ENCODE data around the gene TMEM52. TPM values are rescaled to one million over a fixed set of nuclear protein-coding genes. Genes with fewer than 3 reads are reported as not detected.

TMEM52 gene
- total RNA-seq, 1 experiment from 2014 or later: 6.4 TPM

- no peaks in the 10 kb centered on the region for H3K36me3 ChIP-seq (ENCODE audit: control insufficient read depth, insufficient read depth, low read length)
- ChIA-PET POLR2A (no interaction called here), CTCF (no interaction called here)
- Mint-ChIP-seq H3K4me3 (ENCODE audit: unreplicated experiment) (no peak overlapping the region), H3K27me3 (ENCODE audit: insufficient read depth, unreplicated experiment) (no peaks in the 10 kb centered on the region), H3K36me3 (ENCODE audit: insufficient read depth, unreplicated experiment) (peaks cover 5% of the 10 kb centered on the region), H3K4me1 (ENCODE audit: low read depth, unreplicated experiment) (no peaks in the 10 kb centered on the region), H3K27ac (ENCODE audit: unreplicated experiment) (no peak overlapping the region), H3K9me3 (ENCODE audit: unreplicated experiment) (no peaks in the 10 kb centered on the region)
- H3K4me3 ChIP-seq (ENCODE audit: low read depth, low read length): no peak overlapping the region
- DNase-seq: no peak
- no peak for TF ChIP-seq CTCF (IDR thresholded peaks at IDR 0.05; ENCODE audit: insufficient read depth in 1 of 2, low read depth in 1 of 2, low read length in 1 of 2, severe bottlenecking in 1 of 2, unreplicated experiment in 1 of 2)
- H3K4me1 ChIP-seq: peaks cover 9% of the 10 kb centered on the region; the same call in 1 of the 2 replicates
- BruUV-seq (replicated peaks): no TSS peak
- no peaks in the 10 kb centered on the region for H3K9me3 ChIP-seq
- no peaks in the 10 kb centered on the region for H3K27me3 ChIP-seq (replicated peaks; ENCODE audit: control insufficient read depth, insufficient read depth, low read length)
- intact Hi-C loops (cut with micrococcal nuclease; ENCODE audit: unreplicated experiment): no loop called here
Observed at GRCh38 chr1:1916851-1917251, 2.2 kb downstream of the TMEM52 start.

DNA sequence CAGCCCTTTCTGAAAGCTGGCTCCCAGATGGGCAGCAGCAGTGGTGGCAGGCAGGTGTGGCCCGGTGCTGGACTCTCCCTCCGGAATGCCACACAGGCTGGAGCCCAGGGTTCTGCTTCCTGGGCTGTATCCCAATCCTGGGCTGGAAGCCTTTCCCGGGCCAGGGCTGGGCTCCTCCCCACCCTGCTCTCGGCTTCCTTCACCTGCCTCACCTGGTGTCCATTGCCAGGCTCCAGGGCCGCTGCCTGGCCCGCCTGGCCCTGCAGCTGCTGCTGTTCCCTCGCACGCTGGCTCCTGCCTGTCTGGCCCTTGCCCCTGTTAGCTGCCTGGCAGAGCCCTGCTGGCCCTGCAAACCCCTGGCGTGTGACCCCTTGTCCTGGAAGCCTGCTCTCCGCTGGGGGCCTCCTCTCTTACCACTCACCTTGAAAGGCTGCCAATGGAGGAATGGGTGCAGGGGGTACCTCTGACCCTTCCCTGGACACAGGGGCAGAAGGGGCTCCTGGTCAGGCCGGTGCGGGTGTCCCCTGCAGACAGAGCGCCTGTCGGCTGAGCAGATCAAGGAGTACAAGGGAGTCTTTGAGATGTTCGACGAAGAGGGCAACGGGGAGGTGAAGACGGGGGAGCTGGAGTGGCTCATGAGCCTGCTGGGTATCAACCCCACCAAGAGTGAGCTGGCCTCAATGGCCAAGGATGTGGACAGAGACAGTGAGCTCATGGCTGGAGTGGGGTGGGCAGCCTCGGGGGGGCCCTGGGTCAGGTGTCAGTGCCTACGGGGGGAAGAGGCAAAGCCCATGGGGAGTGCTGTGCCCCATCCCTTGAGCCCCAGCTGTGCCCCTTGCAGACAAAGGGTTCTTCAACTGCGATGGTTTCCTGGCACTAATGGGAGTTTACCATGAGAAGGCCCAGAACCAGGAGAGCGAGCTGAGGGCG, 2.9 kb downstream of the TMEM52 start:
- Mint-ChIP-seq H3K4me1 (ENCODE audit: low read depth, unreplicated experiment) (no peaks in the 10 kb centered on the region), H3K27me3 (ENCODE audit: insufficient read depth, unreplicated experiment) (no peaks in the 10 kb centered on the region), H3K36me3 (ENCODE audit: insufficient read depth, unreplicated experiment) (peaks cover 5% of the 10 kb centered on the region), H3K4me3 (ENCODE audit: unreplicated experiment) (no peak overlapping the region), H3K9me3 (ENCODE audit: unreplicated experiment) (no peaks in the 10 kb centered on the region), H3K27ac (ENCODE audit: unreplicated experiment) (no peak overlapping the region)
- H3K4me1 ChIP-seq: peaks cover 9% of the 10 kb centered on the region; the same call in 1 of the 2 replicates
- BruUV-seq (replicated peaks): no TSS peak
- H3K27me3 ChIP-seq (replicated peaks; ENCODE audit: control insufficient read depth, insufficient read depth, low read length): no peaks in the 10 kb centered on the region
- no peak for DNase-seq
- ChIA-PET CTCF (no interaction called here), POLR2A (no interaction called here)
- H3K9me3 ChIP-seq: no peaks in the 10 kb centered on the region
- TF ChIP-seq CTCF (IDR thresholded peaks at IDR 0.05; ENCODE audit: insufficient read depth in 1 of 2, low read depth in 1 of 2, low read length in 1 of 2, severe bottlenecking in 1 of 2, unreplicated experiment in 1 of 2): no peak
- intact Hi-C loops (cut with micrococcal nuclease; ENCODE audit: unreplicated experiment): no loop called here
- H3K36me3 ChIP-seq (ENCODE audit: control insufficient read depth, insufficient read depth, low read length): no peaks in the 10 kb centered on the region
- no peak overlapping the region for H3K4me3 ChIP-seq (ENCODE audit: low read depth, low read length)

DNA sequence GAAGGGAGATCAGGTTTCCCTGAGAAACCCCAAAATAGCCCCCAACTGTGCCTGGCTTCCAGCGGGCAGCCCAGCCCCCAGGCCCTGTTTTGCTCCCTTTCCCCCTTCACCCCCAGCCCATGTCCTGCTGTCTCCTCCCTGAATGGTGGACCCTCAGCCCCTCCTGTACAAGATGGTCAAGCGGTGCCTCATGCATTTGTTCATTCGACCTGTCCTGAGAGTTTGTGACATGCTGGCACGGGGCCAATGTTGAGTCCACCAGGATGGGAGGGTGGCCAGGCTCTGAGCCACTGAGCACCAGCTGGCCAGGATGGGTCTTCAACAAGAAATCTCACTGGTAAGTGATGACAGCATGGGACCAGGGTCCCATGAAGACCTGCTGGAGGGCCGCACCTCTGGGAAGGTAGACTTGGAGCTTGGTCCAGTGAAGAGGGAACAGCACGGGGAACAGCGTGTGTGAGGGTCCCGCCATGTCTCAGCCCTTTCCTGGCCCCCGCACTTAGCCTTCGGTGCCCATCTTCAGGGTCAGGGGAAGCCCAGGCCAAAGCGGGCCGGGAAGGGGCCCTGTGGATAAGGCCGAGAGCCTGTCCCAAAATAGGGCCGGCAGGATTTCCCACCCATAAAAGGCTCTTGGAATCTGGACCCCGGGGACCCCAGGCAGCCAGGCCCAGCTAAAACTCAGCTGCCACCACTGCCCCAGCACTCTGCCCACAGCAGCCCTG, 3.9 kb downstream of the TMEM52 start, which contains the start of gene CALML6:
CALML6 (plus strand) TSS at position 290 of the 722 bp plus-strand sequence; CDS start at position 311, 21 bp downstream.
- ChIA-PET CTCF (no interaction called here), POLR2A (no interaction called here)
- no peaks in the 10 kb centered on the region for H3K9me3 Mint-ChIP-seq (ENCODE audit: unreplicated experiment)
- TF ChIP-seq CTCF (IDR thresholded peaks at IDR 0.05; ENCODE audit: insufficient read depth in 1 of 2, low read depth in 1 of 2, low read length in 1 of 2, severe bottlenecking in 1 of 2, unreplicated experiment in 1 of 2): no peak
- Histone ChIP-seq H3K9me3 (no peaks in the 10 kb centered on the region), H3K4me3 (ENCODE audit: low read depth, low read length) (no peak within 1 kb of the TSS), H3K27me3 (replicated peaks; ENCODE audit: control insufficient read depth, insufficient read depth, low read length) (no peaks in the 10 kb centered on the region), H3K4me1 (peaks cover 9% of the 10 kb centered on the region; the same call in 1 of the 2 replicates), H3K36me3 (ENCODE audit: control insufficient read depth, insufficient read depth, low read length) (no peaks in the 10 kb centered on the region)
- H3K27ac Mint-ChIP-seq (ENCODE audit: unreplicated experiment): no peak within 1 kb of the TSS
- H3K27me3 Mint-ChIP-seq (ENCODE audit: insufficient read depth, unreplicated experiment): no peaks in the 10 kb centered on the region
- intact Hi-C loops (cut with micrococcal nuclease; ENCODE audit: unreplicated experiment): no loop called here
- no peak for DNase-seq
- BruUV-seq (replicated peaks): no TSS peak
- no peak within 1 kb of the TSS for H3K4me3 Mint-ChIP-seq (ENCODE audit: unreplicated experiment)
- peaks cover 5% of the 10 kb centered on the region for H3K36me3 Mint-ChIP-seq (ENCODE audit: insufficient read depth, unreplicated experiment)
- peaks cover 5% of the 10 kb centered on the region for H3K4me1 Mint-ChIP-seq (ENCODE audit: low read depth, unreplicated experiment)

Measured in Caco-2 (cell line).